OCI-LY7 (cell line): ENCODE measurements around the gene DGKD. TPM values are rescaled to one million over a fixed set of nuclear protein-coding genes. Genes with fewer than 3 reads are reported as not detected.

Experiments
- BruUV-seq: library from RNA; stranded (reverse); fragments of 400-500 nt; replicated peaks from 2 replicates; lab custom pipeline; 2021; lab: Mats Ljungman, UMichigan
- CTCF ChIA-PET: fragments of 300-600 bp; sonication (Branson Sonifier 250); formaldehyde crosslinking; loops from one replicate; lab custom pipeline; 2022; ENCODE audit warnings: antibody characterized with exemption; ENCODE audit not compliant: unreplicated experiment; lab: Charles Lee
- POLR2A ChIA-PET: fragments of 300-600 bp; sonication (Branson Sonifier 250); formaldehyde crosslinking; loops from one replicate; lab custom pipeline; 2022; ENCODE audit warnings: antibody characterized with exemption; lab: Charles Lee
- DNase-seq: peaks from one replicate; pipeline ENCODE4 v3.0.0-alpha.2; 2015; ENCODE audit warnings: low spot score
- H2AFZ ChIP-seq: fragments of 200-600 bp; sonication (generic), shearing (Covaris generic); 2 replicates; pipeline ENCODE4 v1.6.1; 2014; ENCODE audit warnings: mild to moderate bottlenecking, antibody characterized with exemption, low read length, moderate library complexity
- H3K27ac ChIP-seq: fragments of 200-600 bp; sonication (generic); 2 replicates; pipeline ENCODE4 v1.5.1; 2014; ENCODE audit warnings: mixed run types, low read depth, mild to moderate bottlenecking, moderate library complexity, low read length, inconsistent platforms; ENCODE audit not compliant: poor library complexity, severe bottlenecking
- H3K36me3 ChIP-seq: fragments of 200-600 bp; sonication (generic); 2 replicates; pipeline ENCODE4 v1.6.1; 2014; ENCODE audit warnings: mild to moderate bottlenecking, antibody characterized with exemption, low read length, moderate library complexity, mixed read lengths; ENCODE audit not compliant: insufficient read depth
- H3K4me1 ChIP-seq: fragments of 200-600 bp; sonication (generic); 2 replicates; pipeline ENCODE4 v1.5.1; 2014; ENCODE audit warnings: mild to moderate bottlenecking, low read length; ENCODE audit not compliant: insufficient read depth, poor library complexity, severe bottlenecking
- H3K4me2 ChIP-seq: fragments of 200-600 bp; sonication (generic); 2 replicates; pipeline ENCODE4 v1.6.1; 2014; ENCODE audit warnings: mild to moderate bottlenecking, low read length
- H3K4me3 ChIP-seq: fragments of 200-600 bp; sonication (generic); 2 replicates; pipeline ENCODE4 v1.5.1; 2014; ENCODE audit warnings: mild to moderate bottlenecking, low read depth, low read length; ENCODE audit not compliant: poor library complexity, severe bottlenecking
- H3K79me2 ChIP-seq: fragments of 200-600 bp; sonication (generic); 2 replicates; pipeline ENCODE4 v1.6.1; 2016; ENCODE audit warnings: low read depth, mild to moderate bottlenecking, low read length, moderate library complexity, mixed read lengths; ENCODE audit not compliant: insufficient read depth
- H3K9me2 ChIP-seq: fragments of 200-600 bp; sonication (generic); 2 replicates; pipeline ENCODE4 v1.6.1; 2016; ENCODE audit warnings: mild to moderate bottlenecking, low read length, mixed read lengths; ENCODE audit not compliant: insufficient read depth
- H3K9me3 ChIP-seq: fragments of 200-600 bp; sonication (generic); 2 replicates; pipeline ENCODE4 v1.6.1; 2014; ENCODE audit warnings: mild to moderate bottlenecking, mixed run types, low read length, mixed read lengths
- H4K20me1 ChIP-seq: fragments of 200-600 bp; sonication (generic); 2 replicates; pipeline ENCODE4 v1.6.1; 2014; ENCODE audit warnings: mild to moderate bottlenecking, antibody characterized with exemption, low read length, moderate library complexity, mixed read lengths; ENCODE audit not compliant: insufficient read depth
- CTCF ChIP-seq: fragments of 200-600 bp; sonication (generic); conservative IDR thresholded peaks from 2 replicates; pipeline ENCODE4 v1.5.1; 2014; ENCODE audit warnings: mild to moderate bottlenecking, antibody characterized with exemption, low read length, moderate library complexity, mixed read lengths
- EZH2phosphoT487 ChIP-seq: fragments of 200-600 bp; sonication (generic); IDR thresholded peaks from 2 replicates; pipeline ENCODE4 v1.6.1; 2018; ENCODE audit warnings: low read depth, borderline replicate concordance, mild to moderate bottlenecking, mixed run types, antibody characterized with exemption, low read length, moderate library complexity, mixed read lengths
- intact Hi-C: fragments of 100-400 bp; cut with micrococcal nuclease; formaldehyde crosslinking; loops from one replicate; pipeline ENCODE4 v1.10.0; 2022; ENCODE audit not compliant: unreplicated experiment
- total RNA-seq, 2 experiments: library from RNA; depleted of rRNA in 1 of 2; stranded (reverse); fragments of >200 nt in 1 of 2; shearing (Covaris generic) in 1 of 2; gene quantifications; 2 replicates each; pipeline ENCODE4 v1.2.3, GENCODE V29; 2014 to 2022

Gene DGKD
- total RNA-seq, 2 experiments from 2014 or later = 62.9 to 271 TPM

GRCh38 chr2:233317196-233317943 is 36.9 kb upstream of the DGKD start:
- Histone ChIP-seq H3K4me3 (no peak overlapping the region), H3K4me2 (no peak overlapping the region), H3K79me2 (no peaks in the 10 kb centered on the region), H3K27ac (no peak overlapping the region), H4K20me1 (no peaks in the 10 kb centered on the region), H3K36me3 (no peaks in the 10 kb centered on the region), H3K9me2 (no peaks in the 10 kb centered on the region), H3K9me3 (no peaks in the 10 kb centered on the region), H2AFZ (no peak overlapping the region), H3K4me1 (no peaks in the 10 kb centered on the region)
- no TSS peak for BruUV-seq
- POLR2A ChIA-PET = interaction anchor here (0.7 kb wide), 1 partner anchor 9 kb away, joined by 3 read pairs; no protein-coding TSS in a partner anchor
- TF ChIP-seq EZH2phosphoT487 = no peak
- no peak for TF ChIP-seq CTCF
- DNase-seq = no peak
- CTCF ChIA-PET = interaction anchor here (0.5 kb wide), 1 partner anchor 20 kb away, joined by 3 read pairs; no protein-coding TSS in a partner anchor
- intact Hi-C loops = no loop called here

DNA sequence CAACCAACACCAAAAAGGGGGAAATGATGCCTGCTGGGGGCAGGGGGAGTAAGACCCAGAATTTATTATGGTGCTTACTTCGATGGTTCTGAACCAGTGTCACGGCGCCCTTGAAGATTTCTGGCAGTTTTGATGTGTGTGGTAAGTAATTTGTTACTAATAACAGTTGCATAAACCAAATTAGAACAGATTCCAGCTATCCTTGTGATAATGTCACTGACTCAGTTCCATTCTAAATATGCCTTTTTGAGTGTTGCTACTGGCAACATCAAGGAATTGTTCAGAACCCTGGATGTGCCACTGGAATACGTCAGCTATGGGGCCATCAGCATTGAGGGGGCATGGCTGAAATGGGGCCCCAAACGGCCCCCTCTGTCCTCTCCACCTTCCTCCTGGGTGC is 35.0 kb upstream of the DGKD start:
- BruUV-seq = no TSS peak
- intact Hi-C loops = no loop called here
- H3K4me2 ChIP-seq = no peak overlapping the region
- no peaks in the 10 kb centered on the region for H3K79me2 ChIP-seq
- H3K9me3 ChIP-seq = no peaks in the 10 kb centered on the region
- no peaks in the 10 kb centered on the region for H3K9me2 ChIP-seq
- TF ChIP-seq CTCF (no peak), EZH2phosphoT487 (no peak)
- H3K4me1 ChIP-seq = no peaks in the 10 kb centered on the region
- DNase-seq = no peak
- ChIA-PET CTCF (no interaction called here), POLR2A (interaction anchor here (1.1 kb wide), 1 partner anchor 12 kb away, joined by 3 read pairs; no protein-coding TSS in a partner anchor)
- no peaks in the 10 kb centered on the region for H3K36me3 ChIP-seq
- no peaks in the 10 kb centered on the region for H4K20me1 ChIP-seq
- no peak overlapping the region for H3K4me3 ChIP-seq
- H2AFZ ChIP-seq = no peak overlapping the region
- H3K27ac ChIP-seq = no peak overlapping the region

DNA sequence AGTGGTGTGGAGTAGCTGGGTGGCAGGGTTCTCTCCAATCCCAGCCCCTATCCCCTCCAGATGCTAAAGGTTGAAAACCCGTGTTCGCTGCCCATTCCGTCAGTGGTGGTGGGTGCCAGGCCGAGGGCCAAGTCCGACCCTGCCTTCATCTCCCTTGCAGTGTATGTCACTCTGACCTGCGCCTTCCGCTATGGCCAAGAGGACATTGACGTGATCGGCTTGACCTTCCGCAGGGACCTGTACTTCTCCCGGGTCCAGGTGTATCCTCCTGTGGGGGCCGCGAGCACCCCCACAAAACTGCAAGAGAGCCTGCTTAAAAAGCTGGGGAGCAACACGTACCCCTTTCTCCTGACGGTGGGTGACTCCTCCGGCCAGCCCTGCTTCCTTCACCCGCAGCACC is 33.8 kb upstream of the DGKD start:
- Histone ChIP-seq H3K79me2 (no peaks in the 10 kb centered on the region), H3K9me2 (no peaks in the 10 kb centered on the region), H4K20me1 (no peaks in the 10 kb centered on the region), H3K4me2 (no peak overlapping the region), H3K4me3 (no peak overlapping the region), H3K4me1 (no peaks in the 10 kb centered on the region), H3K36me3 (no peaks in the 10 kb centered on the region), H2AFZ (no peak overlapping the region), H3K9me3 (no peaks in the 10 kb centered on the region), H3K27ac (no peak overlapping the region)
- no TSS peak for BruUV-seq
- intact Hi-C loops = no loop called here
- no peak for DNase-seq
- CTCF ChIA-PET = no interaction called here
- no peak for TF ChIP-seq CTCF
- no peak for TF ChIP-seq EZH2phosphoT487
- POLR2A ChIA-PET = interaction anchor here (1.4 kb wide), 1 partner anchor 11 kb away, joined by 7 read pairs; no protein-coding TSS in a partner anchor
